C4-2B (cell line): ENCODE results near the gene CEP164.

ENCODE experiments used
- CTCF ChIP-seq: fragments of 450-650 bp; conservative IDR thresholded peaks from 2 replicates; pipeline ENCODE4 v1.5.1; 2017; ENCODE audit warnings: mild to moderate bottlenecking
- ZFX ChIP-seq: fragments of 450-650 bp; IDR thresholded peaks from 2 replicates; pipeline ENCODE4 v1.6.1; 2017

GRCh38 chr11:117319214-117319840 is 8.3 kb upstream of the CEP164 start:
- TF ChIP-seq CTCF: no peak
- TF ChIP-seq ZFX: no peak
